Memory B cell (primary cell): Measurements from ENCODE around the gene MS4A8.
A peak's percentile ranks its signal among the peaks of the same experiment; 100 is the strongest.
"Not testable (repeated sequence)": the region's sequence is repeated elsewhere in the genome, so short reads cannot be mapped to it uniquely, and the experiment has no call there.

Experiments used
- ATAC-seq: fragments of 150-1000 bp; cut with Tn5 transposase; 2 replicates; pipeline ENCODE4 v1.10.0; 2021; ENCODE audit warnings: low read depth, mild to moderate bottlenecking, moderate library complexity
- DNase-seq, 2 donors: peaks; one replicate each; pipeline ENCODE4 v3.0.0; 2022; ENCODE audit warnings: low spot score in 2 of 2
- H3K27ac Mint-ChIP-seq: one replicate; pipeline ENCODE4 v1.8.0; 2022; ENCODE audit warnings: mild to moderate bottlenecking, moderate library complexity, mixed read lengths
- H3K27me3 Mint-ChIP-seq: one replicate; pipeline ENCODE4 v1.8.0; 2022; ENCODE audit warnings: mixed read lengths
- H3K36me3 Mint-ChIP-seq: one replicate; pipeline ENCODE4 v1.8.0; 2022; ENCODE audit warnings: mild to moderate bottlenecking, mixed read lengths
- H3K4me1 Mint-ChIP-seq: one replicate; pipeline ENCODE4 v1.8.0; 2022; ENCODE audit warnings: mixed read lengths
- H3K4me3 Mint-ChIP-seq: one replicate; pipeline ENCODE4 v1.8.0; 2022; ENCODE audit warnings: mild to moderate bottlenecking, moderate library complexity, mixed read lengths
- H3K9me3 Mint-ChIP-seq: one replicate; pipeline ENCODE4 v1.8.0; 2022; ENCODE audit warnings: mixed read lengths

Gene MS4A8

GRCh38 chr11:60699284-60699691 is at the start of gene MS4A8:
Gene MS4A8 (plus strand): TSS chr11:60699612. CDS start chr11:60700861, 1,249 bp downstream.
- no peak within 1 kb of the TSS for H3K27ac Mint-ChIP-seq
- H3K9me3 Mint-ChIP-seq: peaks cover 6% of the 10 kb centered on the region
- H3K36me3 Mint-ChIP-seq: peaks cover 4% of the 10 kb centered on the region
- H3K4me1 Mint-ChIP-seq: no peaks in the 10 kb centered on the region
- DNase-seq (no peak), ATAC-seq (no peak)
- peaks cover 3% of the 10 kb centered on the region for H3K27me3 Mint-ChIP-seq
- no peak within 1 kb of the TSS for H3K4me3 Mint-ChIP-seq

DNA sequence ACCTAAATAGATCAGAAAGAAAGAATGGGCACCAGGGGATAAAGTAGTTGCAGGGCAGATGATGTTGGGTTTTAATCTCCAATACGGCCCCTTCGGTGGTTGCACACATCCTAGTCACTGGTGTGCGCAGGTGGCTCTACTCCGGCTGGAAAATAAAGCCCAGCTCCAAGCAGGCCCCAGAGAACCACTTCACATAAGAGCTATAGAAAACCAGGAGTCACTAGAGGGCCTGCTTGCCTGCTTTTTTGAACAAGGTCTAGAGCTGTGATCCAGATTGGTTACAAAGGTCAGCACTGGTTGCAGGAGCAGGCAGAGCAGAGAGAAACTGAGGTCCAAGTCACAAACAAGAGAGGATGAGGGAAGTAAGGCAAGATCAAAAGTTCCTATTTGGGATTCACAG is 41.5 kb upstream of the MS4A8 start:
- Mint-ChIP-seq H3K27me3 (peaks cover 5% of the 10 kb centered on the region), H3K4me3 (no peak overlapping the region), H3K9me3 (no peaks in the 10 kb centered on the region), H3K27ac (no peak overlapping the region), H3K4me1 (no peaks in the 10 kb centered on the region), H3K36me3 (no peaks in the 10 kb centered on the region)
- no peak for DNase-seq
- no peak for ATAC-seq

- H3K4me1 Mint-ChIP-seq: no peaks in the 10 kb centered on the region
- no peak overlapping the region for H3K4me3 Mint-ChIP-seq
- H3K27ac Mint-ChIP-seq: no peak overlapping the region
- ATAC-seq (no peak), DNase-seq (no peak)
- H3K36me3 Mint-ChIP-seq: no peaks in the 10 kb centered on the region
- H3K27me3 Mint-ChIP-seq: peaks cover 5% of the 10 kb centered on the region
- no peaks in the 10 kb centered on the region for H3K9me3 Mint-ChIP-seq
Measured at GRCh38 chr11:60658409-60658808, 41.0 kb upstream of the MS4A8 start.

DNA sequence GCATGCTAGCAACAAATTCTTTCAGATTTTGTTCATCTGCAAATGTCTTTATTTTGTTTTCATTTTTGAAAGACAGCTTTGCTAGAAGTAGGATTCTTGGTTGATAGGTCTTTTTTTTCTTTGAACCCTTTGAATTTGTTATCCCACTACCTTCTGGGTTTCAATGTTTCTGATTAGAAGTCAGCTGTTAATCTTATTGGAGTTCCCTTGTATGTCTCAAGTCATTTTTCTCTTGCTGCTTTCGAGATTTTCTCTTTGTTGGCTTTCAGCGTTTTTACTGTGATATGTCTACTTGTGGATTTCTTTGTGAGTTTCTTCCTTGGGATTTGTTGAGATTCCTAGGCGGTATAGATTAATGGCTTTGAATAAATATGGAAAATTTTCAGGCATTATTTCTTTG is 27.2 kb upstream of the MS4A8 start:
- H3K4me1 Mint-ChIP-seq: no peaks in the 10 kb centered on the region
- H3K4me3 Mint-ChIP-seq: no peak overlapping the region
- H3K9me3 Mint-ChIP-seq: peaks cover 9% of the 10 kb centered on the region
- DNase-seq (no peak), ATAC-seq (no peak)
- H3K27me3 Mint-ChIP-seq: peaks cover 2% of the 10 kb centered on the region
- no peak overlapping the region for H3K27ac Mint-ChIP-seq
- H3K36me3 Mint-ChIP-seq: peaks cover 2% of the 10 kb centered on the region

- not testable (repeated sequence) for H3K4me1 Mint-ChIP-seq, H3K27me3 Mint-ChIP-seq
Measured at GRCh38 chr11:60678231-60678630, 21.2 kb upstream of the MS4A8 start.

DNA sequence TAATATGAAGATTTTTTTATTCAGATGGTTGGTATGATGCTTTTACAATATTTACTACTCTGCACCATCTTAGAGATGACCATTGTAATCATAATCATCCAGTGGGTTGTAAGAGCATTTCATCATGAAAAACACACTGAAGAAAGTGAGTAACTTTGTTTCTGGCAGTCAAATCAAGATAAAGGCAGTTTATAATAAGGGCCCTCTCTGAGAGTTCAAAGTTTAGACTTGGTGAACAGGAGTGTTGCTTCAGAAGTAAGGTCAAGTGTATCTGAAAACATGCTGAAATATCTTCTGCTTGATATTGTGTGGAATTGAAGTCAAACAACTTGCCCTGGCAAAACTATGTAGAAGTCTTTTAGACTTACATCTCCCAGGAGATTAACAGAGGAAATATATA is 19.5 kb upstream of the MS4A8 start:
- ATAC-seq (no peak), DNase-seq (no peak)
- Mint-ChIP-seq H3K27ac (no peak overlapping the region), H3K4me1 (peaks cover 14% of the 10 kb centered on the region), H3K36me3 (peaks cover 6% of the 10 kb centered on the region), H3K9me3 (peaks cover 15% of the 10 kb centered on the region), H3K4me3 (no peak overlapping the region), H3K27me3 (no peaks in the 10 kb centered on the region)

More at GRCh38 chr11:60678231-60678630, 21.2 kb upstream of the MS4A8 start:
- ATAC-seq, H3K36me3 Mint-ChIP-seq, DNase-seq, H3K27ac Mint-ChIP-seq, H3K4me3 Mint-ChIP-seq: not testable (repeated sequence)
- peaks cover 15% of the 10 kb centered on the region for H3K9me3 Mint-ChIP-seq

DNA sequence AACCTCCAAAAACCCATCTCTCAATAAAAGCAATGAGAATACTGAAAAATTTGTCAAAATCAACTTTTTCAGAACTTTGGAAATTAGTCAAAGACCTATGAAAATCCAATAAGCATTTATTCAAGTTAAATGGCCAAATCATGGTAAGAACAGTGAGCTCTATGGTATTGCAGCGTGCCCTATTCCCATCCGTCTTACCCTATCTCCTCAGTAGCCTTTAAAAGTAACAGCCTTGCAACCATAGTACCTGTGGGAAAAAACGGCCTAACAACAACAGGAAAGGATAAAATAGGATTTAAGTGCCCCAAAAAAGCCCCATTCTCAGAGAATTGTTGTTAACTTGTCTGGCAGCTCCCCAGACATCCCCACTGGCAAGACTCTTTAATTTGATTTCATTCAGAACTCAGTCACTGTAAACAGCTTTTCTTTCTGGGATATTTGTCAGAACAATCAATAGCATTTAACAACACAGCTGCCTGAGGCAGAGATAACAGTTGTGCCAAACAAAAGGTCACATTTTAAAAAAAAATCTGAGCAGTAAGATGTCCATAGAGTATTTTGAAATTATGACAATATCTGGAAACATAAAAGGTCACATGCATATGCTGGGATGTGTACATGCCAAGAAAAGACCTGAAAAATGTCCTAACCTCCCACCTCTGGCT is 18.8 kb upstream of the MS4A8 start:
- ATAC-seq (no peak), DNase-seq (no peak)
- Mint-ChIP-seq H3K27me3 (no peaks in the 10 kb centered on the region), H3K36me3 (peaks cover 6% of the 10 kb centered on the region), H3K27ac (no peak overlapping the region), H3K4me1 (peaks cover 14% of the 10 kb centered on the region), H3K9me3 (peaks cover 15% of the 10 kb centered on the region), H3K4me3 (no peak overlapping the region)

DNA sequence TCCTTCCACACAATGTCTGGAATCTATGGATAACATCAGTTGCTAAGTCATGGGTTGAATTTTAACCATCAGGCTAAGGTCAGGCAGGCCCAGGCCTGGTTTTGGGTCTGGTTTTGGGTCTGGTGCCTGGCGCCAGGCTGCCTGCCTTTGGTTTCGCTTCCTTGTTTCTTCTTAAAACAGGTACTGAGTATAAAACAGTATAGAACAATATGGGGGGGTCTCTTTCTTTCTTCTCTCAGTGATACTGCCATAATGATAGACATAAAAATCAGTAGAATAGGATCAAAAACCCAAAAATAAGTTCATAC is 14.9 kb upstream of the MS4A8 start:
- H3K27me3 Mint-ChIP-seq, H3K4me3 Mint-ChIP-seq, H3K9me3 Mint-ChIP-seq, H3K36me3 Mint-ChIP-seq: not testable (repeated sequence)
- ATAC-seq (peak; percentile 82), DNase-seq (peak in 1 of 2 donors; percentile 45)
- Mint-ChIP-seq H3K4me1 (peaks cover 14% of the 10 kb centered on the region), H3K27ac (peak overlapping the region; percentile 83)

- ATAC-seq (no peak), DNase-seq (no peak)
- Mint-ChIP-seq H3K4me1 (no peaks in the 10 kb centered on the region), H3K36me3 (peaks cover 9% of the 10 kb centered on the region), H3K4me3 (no peak overlapping the region), H3K27me3 (peaks cover 6% of the 10 kb centered on the region), H3K27ac (no peak overlapping the region), H3K9me3 (peaks cover 6% of the 10 kb centered on the region)
Measured at GRCh38 chr11:60691661-60692060, 7.8 kb upstream of the MS4A8 start.

- Mint-ChIP-seq H3K4me1 (no peaks in the 10 kb centered on the region), H3K27ac (no peak overlapping the region), H3K27me3 (peaks cover 5% of the 10 kb centered on the region), H3K9me3 (peaks cover 6% of the 10 kb centered on the region), H3K4me3 (no peak overlapping the region), H3K36me3 (peaks cover 4% of the 10 kb centered on the region)
- ATAC-seq (no peak), DNase-seq (no peak)
Measured at GRCh38 chr11:60699936-60700335, 524 bp downstream of the MS4A8 start.

DNA sequence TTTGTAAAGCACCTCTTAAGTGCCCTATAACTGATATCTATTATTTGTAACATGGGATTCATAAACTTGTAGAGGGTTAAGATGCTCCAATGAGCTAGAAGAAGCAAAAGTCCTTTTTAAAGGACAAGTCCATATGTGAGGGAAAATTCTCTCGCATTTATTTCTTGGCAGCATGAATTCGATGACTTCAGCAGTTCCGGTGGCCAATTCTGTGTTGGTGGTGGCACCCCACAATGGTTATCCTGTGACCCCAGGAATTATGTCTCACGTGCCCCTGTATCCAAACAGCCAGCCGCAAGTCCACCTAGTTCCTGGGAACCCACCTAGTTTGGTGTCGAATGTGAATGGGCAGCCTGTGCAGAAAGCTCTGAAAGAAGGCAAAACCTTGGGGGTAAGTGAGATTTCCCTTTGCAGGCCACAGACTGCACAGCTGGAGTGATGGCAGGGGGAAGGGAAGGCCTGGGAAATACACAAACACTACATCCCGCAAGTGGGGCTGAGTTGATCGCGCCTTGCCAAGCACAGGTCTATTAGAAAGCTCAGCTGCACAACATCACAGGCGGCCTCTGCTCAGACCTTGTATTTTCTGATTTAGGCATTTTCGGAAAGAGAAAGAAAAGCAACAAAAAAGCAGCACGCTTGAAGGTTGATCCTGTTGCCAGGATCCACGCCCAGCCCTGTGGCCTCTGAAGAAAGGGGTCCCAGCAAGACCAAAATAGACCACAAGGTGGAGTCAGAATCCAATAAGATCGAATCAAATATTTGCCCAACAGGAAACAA is 1.5 kb downstream of the MS4A8 start:
- peaks cover 4% of the 10 kb centered on the region for H3K27me3 Mint-ChIP-seq
- no peaks in the 10 kb centered on the region for H3K4me1 Mint-ChIP-seq
- ATAC-seq (no peak), DNase-seq (no peak)
- peaks cover under 1% of the 10 kb centered on the region for H3K36me3 Mint-ChIP-seq
- H3K9me3 Mint-ChIP-seq: peaks cover under 1% of the 10 kb centered on the region
- H3K27ac Mint-ChIP-seq: no peak overlapping the region
- H3K4me3 Mint-ChIP-seq: no peak overlapping the region

GRCh38 chr11:60701469-60701818 is 2.0 kb downstream of the MS4A8 start:
- DNase-seq: no peak
- no peaks in the 10 kb centered on the region for H3K9me3 Mint-ChIP-seq
- no peak for ATAC-seq

GRCh38 chr11:60703374-60703773 is 4.0 kb downstream of the MS4A8 start:
- DNase-seq (no peak), ATAC-seq (no peak)
- no peak overlapping the region for H3K4me3 Mint-ChIP-seq
- H3K27ac Mint-ChIP-seq: no peak overlapping the region
- H3K9me3 Mint-ChIP-seq: no peaks in the 10 kb centered on the region
- H3K36me3 Mint-ChIP-seq: no peaks in the 10 kb centered on the region
- H3K27me3 Mint-ChIP-seq: peaks cover 5% of the 10 kb centered on the region
- H3K4me1 Mint-ChIP-seq: no peaks in the 10 kb centered on the region

More at GRCh38 chr11:60701469-60701818, 2.0 kb downstream of the MS4A8 start:
- Mint-ChIP-seq H3K27me3 (peaks cover 3% of the 10 kb centered on the region), H3K4me1 (no peaks in the 10 kb centered on the region), H3K36me3 (no peaks in the 10 kb centered on the region), H3K27ac (no peak overlapping the region), H3K4me3 (no peak overlapping the region)

- ATAC-seq (no peak), DNase-seq (no peak)
- Mint-ChIP-seq H3K4me3 (no peak overlapping the region), H3K27me3 (peaks cover 5% of the 10 kb centered on the region), H3K9me3 (no peaks in the 10 kb centered on the region), H3K36me3 (no peaks in the 10 kb centered on the region), H3K4me1 (no peaks in the 10 kb centered on the region), H3K27ac (no peak overlapping the region)
Measured at GRCh38 chr11:60705895-60706294, 6.5 kb downstream of the MS4A8 start.

DNA sequence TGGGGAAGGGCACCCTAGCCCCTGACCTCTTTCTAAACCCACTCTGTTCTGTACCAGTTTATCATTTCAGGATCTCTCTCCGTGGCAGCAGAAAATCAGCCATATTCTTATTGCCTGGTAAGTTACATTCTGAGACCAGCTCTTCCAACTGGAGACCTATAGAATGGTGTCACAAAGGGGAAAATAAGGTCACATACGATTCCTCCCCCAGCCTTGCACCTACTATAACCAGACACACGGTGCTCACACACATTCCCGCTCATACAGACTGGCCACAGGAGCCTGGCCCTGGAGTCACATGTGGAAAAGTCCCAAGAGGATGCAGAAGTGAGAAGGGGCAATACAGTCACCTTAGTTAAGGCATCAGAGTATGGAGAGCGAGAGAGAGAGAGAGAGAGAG is 7.5 kb downstream of the MS4A8 start:
- ATAC-seq (no peak), DNase-seq (no peak)
- no peak overlapping the region for H3K4me3 Mint-ChIP-seq
- H3K27me3 Mint-ChIP-seq: peaks cover 5% of the 10 kb centered on the region
- H3K36me3 Mint-ChIP-seq: no peaks in the 10 kb centered on the region
- H3K27ac Mint-ChIP-seq: no peak overlapping the region
- no peaks in the 10 kb centered on the region for H3K4me1 Mint-ChIP-seq
- no peaks in the 10 kb centered on the region for H3K9me3 Mint-ChIP-seq
